Erythroblast (primary cell): Measurements from ENCODE around the gene MAD2L1.

Source experiments
- GATA1 ChIP-seq: IDR thresholded peaks from 2 replicates; pipeline ENCODE4 v1.6.1; 2011; ENCODE audit warnings: low read depth, mild to moderate bottlenecking, control low read depth, low read length, moderate library complexity
- POLR2A ChIP-seq: IDR thresholded peaks from 2 replicates; pipeline ENCODE4 v1.6.1; 2011; ENCODE audit warnings: mild to moderate bottlenecking, low read length

DNA sequence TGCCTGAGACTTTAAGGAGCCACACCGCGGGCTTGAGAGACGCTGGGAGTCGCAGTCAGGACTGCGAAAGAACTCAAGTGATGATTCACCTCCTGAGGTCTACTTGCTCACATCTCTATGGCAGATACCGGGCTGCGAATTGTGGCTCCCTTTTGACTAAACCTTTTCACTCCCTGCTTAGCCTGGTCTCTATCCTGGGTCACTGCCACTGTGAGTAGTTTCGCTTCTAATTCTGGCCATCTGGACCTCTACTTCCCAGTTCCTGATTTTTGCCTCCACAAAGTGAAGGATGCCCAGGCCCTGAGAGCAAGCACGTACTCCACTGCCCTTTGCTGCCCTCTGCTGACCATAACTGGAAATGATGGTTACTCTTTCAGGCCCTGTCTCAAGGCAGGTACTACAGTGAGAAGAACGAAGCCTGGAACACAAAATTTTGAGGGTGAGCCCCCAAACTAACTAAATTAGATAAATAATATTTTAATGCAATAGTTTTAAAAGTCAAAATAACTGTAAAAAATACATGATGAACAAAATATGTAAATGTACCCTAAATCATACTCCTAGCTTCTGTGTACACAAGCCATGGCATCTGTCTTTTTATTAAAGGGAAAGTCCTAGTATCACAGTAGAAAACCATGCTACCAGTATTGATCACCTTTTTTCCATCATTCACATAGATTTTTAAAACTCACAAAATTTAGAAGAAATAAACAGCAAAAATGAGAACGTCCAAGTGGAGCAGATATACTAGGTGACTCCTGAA is 16.7 kb downstream of the MAD2L1 start:
- TF ChIP-seq POLR2A: no peak
- no peak for TF ChIP-seq GATA1
